NCI-H2227 treated with DMSO at 0.1 percent for 48 hours (cell line): Measurements from ENCODE around the gene KRTAP12-4.
"Not testable (repeated sequence)": the region's sequence is repeated elsewhere in the genome, so short reads cannot be mapped to it uniquely, and the experiment has no call there.

Experiments used
- DNase-seq: peaks from one replicate; lab custom pipeline; 2025; lab: John Stamatoyannopoulos, UW

Gene KRTAP12-4

GRCh38 chr21:44656868-44657267 lies 2.4 kb upstream of the KRTAP12-4 start:
- DNase-seq = no peak

DNA sequence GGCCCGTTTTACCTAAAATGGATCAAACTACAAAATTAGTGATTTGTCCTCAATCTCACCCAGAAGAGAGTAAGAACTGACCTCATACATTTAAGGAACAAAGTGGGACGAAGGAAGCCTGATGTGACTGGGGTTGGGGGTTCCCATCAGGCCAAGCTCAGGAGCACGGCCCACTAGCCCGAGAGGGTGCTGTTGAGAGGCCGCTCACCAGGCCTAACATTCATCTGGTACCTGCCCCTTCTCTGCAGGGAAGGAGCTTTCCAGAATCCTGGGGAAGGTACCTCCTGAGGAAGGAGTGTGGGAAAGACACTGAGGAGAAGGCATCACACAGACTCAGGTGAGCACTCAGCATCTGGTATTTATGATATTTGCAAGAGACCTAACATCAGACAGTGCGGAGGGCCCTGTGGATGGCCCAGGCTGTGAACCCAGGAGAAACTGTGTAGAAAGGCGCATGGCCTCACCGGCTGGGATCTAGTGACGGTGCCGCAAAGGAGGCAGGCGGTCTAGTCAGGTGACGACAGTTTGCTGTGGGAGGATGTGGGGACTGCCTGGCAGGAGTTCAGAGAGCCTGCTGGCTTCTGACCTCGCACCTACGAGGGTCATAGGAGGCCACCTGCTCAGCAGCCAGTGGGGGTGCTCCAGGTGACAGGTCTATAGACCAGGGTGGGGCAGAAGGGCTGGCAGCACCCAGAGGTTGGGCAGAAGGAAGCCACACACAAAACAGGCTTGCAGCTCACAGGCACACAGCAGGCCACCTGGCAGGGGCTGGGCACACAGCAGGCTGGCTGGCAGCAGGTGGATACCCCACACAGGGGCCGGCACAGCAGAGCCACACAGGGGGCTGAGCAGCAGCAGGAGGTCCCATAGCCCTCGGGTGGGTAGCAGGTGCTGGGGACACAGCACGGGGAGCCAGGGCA lies 543 bp downstream of the KRTAP12-4 start:
- DNase-seq = no peak

DNA sequence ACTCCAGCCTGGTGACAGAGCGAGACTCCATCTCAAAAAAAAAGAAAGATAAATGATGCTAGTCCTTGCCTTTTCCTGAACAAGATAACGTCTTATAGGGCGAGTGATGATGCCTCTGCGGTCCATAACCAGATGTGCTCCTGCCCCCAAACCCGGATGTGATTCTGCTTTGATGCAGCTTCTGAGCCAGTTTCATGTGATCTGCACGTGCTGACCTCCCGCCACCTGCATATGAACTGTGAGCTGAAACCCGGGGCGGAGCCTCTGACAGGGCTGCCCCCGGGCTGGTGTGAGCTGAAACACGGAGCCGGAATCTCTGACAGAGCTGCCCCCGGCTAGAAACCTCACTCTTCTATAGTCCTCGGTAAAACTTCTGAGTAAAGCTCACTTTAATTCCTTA lies 1.3 kb downstream of the KRTAP12-4 start:
- no peak for DNase-seq

- no peak for DNase-seq
These were observed 3.3 kb downstream of the KRTAP12-4 start for GRCh38 chr21:44650973-44651675.

- no peak for DNase-seq
These were observed 4.0 kb downstream of the KRTAP12-4 start for GRCh38 chr21:44650265-44650972.

- no peak for DNase-seq
These were observed 4.8 kb downstream of the KRTAP12-4 start for GRCh38 chr21:44649521-44650100.

- DNase-seq = no peak
These were observed 5.7 kb downstream of the KRTAP12-4 start for GRCh38 chr21:44648557-44649311.

DNA sequence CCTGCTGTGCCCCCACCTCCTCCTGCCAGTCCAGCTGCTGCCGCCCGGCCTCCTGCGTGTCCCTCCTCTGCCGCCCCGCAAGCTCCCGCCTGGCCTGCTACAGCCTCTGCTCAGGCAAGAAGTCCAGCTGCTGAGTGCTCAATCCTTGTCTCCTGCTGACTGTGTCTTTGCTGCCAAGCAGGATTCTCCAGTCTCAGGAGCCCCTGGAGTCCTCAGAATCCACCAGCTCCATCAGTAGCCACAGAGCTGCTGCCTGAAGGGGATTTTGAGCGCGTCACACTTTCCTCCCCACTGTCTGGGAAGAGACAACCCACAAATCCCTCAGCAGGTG lies 7.3 kb downstream of the KRTAP12-4 start:
- DNase-seq = no peak

DNA sequence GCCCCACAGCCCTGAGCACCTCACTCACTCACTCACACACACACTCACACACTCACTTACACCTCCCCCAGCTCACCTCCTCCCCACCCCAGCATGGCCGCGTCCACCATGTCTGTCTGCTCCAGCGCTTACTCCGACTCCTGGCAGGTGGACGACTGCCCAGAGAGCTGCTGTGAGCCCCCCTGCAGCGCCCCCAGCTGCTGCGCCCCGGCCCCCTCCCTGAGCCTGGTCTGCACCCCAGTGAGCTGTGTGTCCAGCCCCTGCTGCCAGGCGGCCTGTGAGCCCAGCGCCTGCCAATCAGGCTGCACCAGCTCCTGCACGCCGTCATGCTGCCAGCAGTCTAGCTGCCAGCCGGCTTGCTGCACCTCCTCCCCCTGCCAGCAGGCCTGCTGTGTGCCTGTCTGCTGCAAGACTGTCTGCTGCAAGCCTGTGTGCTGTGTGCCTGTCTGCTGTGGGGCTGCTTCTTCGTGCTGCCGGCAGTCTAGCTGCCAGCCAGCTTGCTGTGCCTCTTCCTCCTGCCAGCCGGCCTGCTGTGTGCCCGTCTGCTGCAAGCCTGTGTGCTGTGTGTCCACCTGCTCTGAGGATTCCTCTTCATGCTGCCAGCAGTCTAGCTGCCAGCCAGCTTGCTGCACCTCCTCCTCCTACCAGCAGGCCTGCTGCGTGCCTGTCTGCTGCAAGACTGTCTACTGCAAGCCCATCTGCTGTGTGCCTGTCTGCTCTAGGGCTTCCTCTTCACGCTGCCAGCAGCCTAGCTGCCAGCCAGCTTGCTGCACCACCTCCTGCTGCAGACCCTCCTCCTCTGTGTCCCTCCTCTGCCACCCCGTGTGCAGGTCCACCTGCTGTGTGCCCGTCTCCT lies 7.9 kb downstream of the KRTAP12-4 start, which contains the start of gene KRTAP10-11:
Gene KRTAP10-11, plus strand, starts transcription at position 49 of the 856 bp plus-strand sequence. Its CDS starts 45 bp downstream, at position 94.
- DNase-seq = not testable (repeated sequence)

GRCh38 chr21:44644878-44645277 lies 9.6 kb downstream of the KRTAP12-4 start:
- no peak for DNase-seq

GRCh38 chr21:44643741-44644310 lies 10.6 kb downstream of the KRTAP12-4 start:
- no peak for DNase-seq

DNA sequence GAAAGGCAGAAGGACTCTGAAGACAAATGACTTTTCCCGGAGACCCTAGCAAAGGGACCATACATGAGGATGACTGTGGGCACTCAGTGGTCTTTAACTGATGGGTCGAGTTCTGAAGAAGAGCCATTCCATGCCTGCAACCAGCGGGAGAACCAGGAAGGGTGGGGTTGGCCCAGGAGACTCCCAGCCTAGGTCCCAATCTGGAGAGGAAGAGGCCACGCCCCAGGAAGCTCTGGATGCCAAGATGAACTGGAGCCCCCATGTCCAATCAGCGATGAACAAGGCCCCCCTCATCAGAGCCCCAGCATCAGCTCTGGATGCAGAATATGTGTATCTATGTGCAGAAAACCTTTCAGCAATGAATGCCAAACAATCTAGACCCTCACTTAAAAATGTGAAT lies 13.7 kb downstream of the KRTAP12-4 start:
- no peak for DNase-seq

- no peak for DNase-seq
These were observed 15.2 kb downstream of the KRTAP12-4 start for GRCh38 chr21:44639331-44639655.

DNA sequence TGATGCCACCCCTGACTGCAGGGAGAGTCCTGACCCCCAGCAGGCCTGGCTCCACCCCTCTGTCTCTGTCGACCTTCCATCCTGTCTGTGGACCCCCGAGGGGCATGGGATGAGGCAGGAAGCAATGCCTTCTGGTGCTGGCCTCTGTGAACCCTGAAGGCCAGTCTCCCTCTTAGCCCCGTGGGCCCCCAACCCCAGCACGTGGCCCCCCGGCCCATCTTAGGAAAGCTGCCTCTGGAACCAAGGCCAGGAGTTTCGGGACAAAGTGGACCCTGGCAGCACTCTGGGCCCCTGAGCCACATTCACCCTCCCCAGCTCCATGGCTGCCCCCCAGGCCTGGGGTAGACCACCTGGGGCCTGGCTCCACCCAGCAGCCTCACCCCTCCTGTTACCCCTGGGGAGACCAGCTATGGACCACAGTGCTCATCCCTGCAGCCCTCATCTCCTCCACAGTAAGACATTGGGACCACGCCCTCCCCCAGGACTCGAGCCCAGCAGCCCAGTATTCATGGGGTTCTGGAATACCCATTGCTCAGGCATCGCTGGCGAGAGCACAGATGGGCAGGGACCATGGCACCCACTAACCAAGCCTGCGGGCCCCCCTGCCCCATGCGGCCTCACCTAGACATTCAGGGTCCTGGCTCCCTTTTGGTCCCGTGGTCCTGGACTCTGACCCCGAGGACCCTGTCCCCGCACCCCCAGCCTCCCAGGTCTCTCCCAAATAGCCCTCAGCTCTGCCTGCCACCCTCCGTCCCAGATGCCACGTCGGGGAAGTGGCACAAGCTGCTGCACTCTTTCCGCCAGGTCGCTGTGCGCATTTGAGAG lies 15.7 kb downstream of the KRTAP12-4 start:
- not testable (repeated sequence) for DNase-seq

- not testable (repeated sequence) for DNase-seq
These were observed 16.6 kb downstream of the KRTAP12-4 start for GRCh38 chr21:44637851-44638348.

DNA sequence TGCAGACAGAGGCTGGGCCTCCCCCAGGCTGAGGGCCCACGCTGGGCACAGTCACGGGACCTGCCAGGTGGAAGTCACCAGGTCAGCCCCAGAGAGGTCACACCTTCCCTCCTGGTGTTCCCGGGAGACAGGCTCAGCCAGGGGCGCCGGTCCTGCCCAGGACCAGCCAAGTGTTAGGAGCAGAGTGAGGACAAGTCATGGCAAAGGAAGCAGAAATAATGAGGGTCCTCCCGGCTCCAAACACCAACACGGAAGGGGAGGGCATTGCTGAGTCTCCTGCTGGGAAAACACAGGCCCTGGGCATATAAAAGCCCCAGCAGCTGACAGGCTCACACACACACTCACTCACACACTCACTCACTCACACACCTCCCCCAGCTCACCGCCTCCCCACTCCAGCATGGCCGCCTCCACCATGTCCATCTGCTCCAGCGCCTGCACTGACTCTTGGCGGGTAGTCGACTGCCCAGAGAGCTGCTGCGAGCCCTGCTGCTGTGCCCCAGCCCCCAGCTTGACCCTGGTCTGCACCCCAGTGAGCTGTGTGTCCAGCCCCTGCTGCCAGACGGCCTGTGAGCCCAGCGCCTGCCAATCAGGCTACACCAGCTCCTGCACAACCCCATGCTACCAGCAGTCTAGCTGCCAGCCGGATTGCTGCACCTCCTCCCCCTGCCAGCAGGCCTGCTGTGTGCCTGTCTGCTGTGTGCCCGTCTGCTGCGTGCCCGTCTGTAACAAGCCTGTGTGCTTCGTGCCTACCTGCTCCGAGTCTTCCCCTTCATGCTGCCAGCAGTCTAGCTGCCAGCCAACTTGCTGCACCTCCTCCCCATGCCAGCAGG lies 17.2 kb downstream of the KRTAP12-4 start, which contains the start of gene KRTAP10-10:
Gene KRTAP10-10, plus strand, starts transcription at position 339 of the 833 bp plus-strand sequence. Its CDS starts 62 bp downstream, at position 401.
- DNase-seq = peak; percentile 80

GRCh38 chr21:44636209-44637017 lies 18.0 kb downstream of the KRTAP12-4 start:
- no peak for DNase-seq
